Activated CD4-positive, alpha-beta T cell treated with anti-CD3 and anti-CD28 coated beads for 4 hours (primary cell): ENCODE measurements around the gene POMGNT1.

Source experiments
- DNase-seq, 2 donors: peaks; one replicate each; pipeline ENCODE4 v3.0.0-alpha.2; 2020

POMGNT1 gene

GRCh38 chr1:46181343-46182260 is 16.6 kb downstream of the POMGNT1 start:
- DNase-seq, result no peak

GRCh38 chr1:46180082-46180616 is 18.1 kb downstream of the POMGNT1 start:
- no peak for DNase-seq

- peak; percentile 61 to 72 for DNase-seq
Observed at GRCh38 chr1:46179138-46180081, 18.8 kb downstream of the POMGNT1 start.

GRCh38 chr1:46176211-46176865 is 21.9 kb downstream of the POMGNT1 start, which contains the start of gene P3R3URF:
TSS of gene P3R3URF (minus strand) at chr1:46176488. CDS start at chr1:46176471, 17 bp downstream.
- no peak for DNase-seq

- DNase-seq, result no peak
Observed at GRCh38 chr1:46175243-46175642, 23.0 kb downstream of the POMGNT1 start.

GRCh38 chr1:46174448-46175231 is 23.6 kb downstream of the POMGNT1 start, which contains the start of gene TSPAN1:
TSS of gene TSPAN1 (plus strand) at chr1:46175087. CDS start at chr1:46181108, 6,021 bp downstream.
- no peak for DNase-seq

- no peak for DNase-seq
Observed at GRCh38 chr1:46173361-46173856, 24.8 kb downstream of the POMGNT1 start.

- DNase-seq, result no peak
Observed at GRCh38 chr1:46172321-46172720, 25.9 kb downstream of the POMGNT1 start.

- DNase-seq, result no peak
Observed at GRCh38 chr1:46171871-46172270, 26.4 kb downstream of the POMGNT1 start.

GRCh38 chr1:46171351-46171750 is 26.9 kb downstream of the POMGNT1 start:
- no peak for DNase-seq

GRCh38 chr1:46169811-46170454 is 28.3 kb downstream of the POMGNT1 start:
- no peak for DNase-seq

- no peak for DNase-seq
Observed at GRCh38 chr1:46168477-46168876, 29.8 kb downstream of the POMGNT1 start.

- peak; percentile 22 to 31 for DNase-seq
Observed at GRCh38 chr1:46166521-46167462, 31.4 kb downstream of the POMGNT1 start.

GRCh38 chr1:46160212-46160611 is 38.0 kb downstream of the POMGNT1 start:
- no peak for DNase-seq

GRCh38 chr1:46159516-46159915 is 38.7 kb downstream of the POMGNT1 start:
- DNase-seq, result no peak

GRCh38 chr1:46158312-46159281 is 39.6 kb downstream of the POMGNT1 start:
- no peak for DNase-seq

GRCh38 chr1:46157916-46158311 is 40.3 kb downstream of the POMGNT1 start:
- DNase-seq, result no peak

- no peak for DNase-seq
Observed at GRCh38 chr1:46153732-46154131, 44.5 kb downstream of the POMGNT1 start.
